ENCODE results near the gene BCL3.

- TF ChIP-seq CTCF (IDR thresholded peaks at IDR 0.05; ENCODE audit: low read length) (no peak), EZH2 (IDR thresholded peaks at IDR 0.05; ENCODE audit: borderline replicate concordance, low read length) (no peak)
Observed at GRCh38 chr19:44705502-44706010, 43.0 kb upstream of the BCL3 start.
